ENCODE results near the gene SUPT5H. TPM values are rescaled to one million over a fixed set of nuclear protein-coding genes. Genes with fewer than 3 reads are reported as not detected.
A peak's percentile ranks its signal among the peaks of the same experiment; 100 is the strongest.

SUPT5H gene
- total RNA-seq, 1 donor from 2014 or later: 140 TPM

DNA sequence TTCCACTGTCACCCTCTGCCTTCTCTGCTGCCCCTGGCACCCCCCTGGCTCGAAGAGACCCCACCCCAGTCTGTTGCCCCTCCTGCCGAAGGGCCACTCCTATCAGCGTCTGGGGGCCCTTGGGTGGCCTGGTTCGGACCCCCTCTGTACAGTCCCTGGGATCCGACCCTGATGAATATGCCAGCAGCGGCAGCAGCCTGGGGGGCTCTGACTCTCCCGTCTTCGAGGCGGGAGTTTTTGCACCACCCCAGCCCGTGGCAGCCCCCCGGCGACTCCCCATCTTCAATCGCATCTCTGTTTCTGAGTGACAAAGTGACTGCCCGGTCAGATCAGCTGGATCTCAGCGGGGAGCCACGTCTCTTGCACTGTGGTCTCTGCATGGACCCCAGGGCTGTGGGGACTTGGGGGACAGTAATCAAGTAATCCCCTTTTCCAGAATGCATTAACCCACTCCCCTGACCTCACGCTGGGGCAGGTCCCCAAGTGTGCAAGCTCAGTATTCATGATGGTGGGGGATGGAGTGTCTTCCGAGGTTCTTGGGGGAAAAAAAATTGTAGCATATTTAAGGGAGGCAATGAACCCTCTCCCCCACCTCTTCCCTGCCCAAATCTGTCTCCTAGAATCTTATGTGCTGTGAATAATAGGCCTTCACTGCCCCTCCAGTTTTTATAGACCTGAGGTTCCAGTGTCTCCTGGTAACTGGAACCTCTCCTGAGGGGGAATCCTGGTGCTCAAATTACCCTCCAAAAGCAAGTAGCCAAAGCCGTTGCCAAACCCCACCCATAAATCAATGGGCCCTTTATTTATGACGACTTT lies 36.8 kb upstream of the SUPT5H start:
- peak overlapping the region; percentile 92 for H3K4me3 Mint-ChIP-seq
- TF ChIP-seq, protein P1, sequence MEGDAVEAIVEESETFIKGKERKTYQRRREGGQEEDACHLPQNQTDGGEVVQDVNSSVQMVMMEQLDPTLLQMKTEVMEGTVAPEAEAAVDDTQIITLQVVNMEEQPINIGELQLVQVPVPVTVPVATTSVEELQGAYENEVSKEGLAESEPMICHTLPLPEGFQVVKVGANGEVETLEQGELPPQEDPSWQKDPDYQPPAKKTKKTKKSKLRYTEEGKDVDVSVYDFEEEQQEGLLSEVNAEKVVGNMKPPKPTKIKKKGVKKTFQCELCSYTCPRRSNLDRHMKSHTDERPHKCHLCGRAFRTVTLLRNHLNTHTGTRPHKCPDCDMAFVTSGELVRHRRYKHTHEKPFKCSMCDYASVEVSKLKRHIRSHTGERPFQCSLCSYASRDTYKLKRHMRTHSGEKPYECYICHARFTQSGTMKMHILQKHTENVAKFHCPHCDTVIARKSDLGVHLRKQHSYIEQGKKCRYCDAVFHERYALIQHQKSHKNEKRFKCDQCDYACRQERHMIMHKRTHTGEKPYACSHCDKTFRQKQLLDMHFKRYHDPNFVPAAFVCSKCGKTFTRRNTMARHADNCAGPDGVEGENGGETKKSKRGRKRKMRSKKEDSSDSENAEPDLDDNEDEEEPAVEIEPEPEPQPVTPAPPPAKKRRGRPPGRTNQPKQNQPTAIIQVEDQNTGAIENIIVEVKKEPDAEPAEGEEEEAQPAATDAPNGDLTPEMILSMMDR (conservative IDR thresholded peaks at IDR 0.05): no peak
- DNase-seq (ENCODE audit: low read depth, low spot score): no peak
- peaks cover 39% of the 10 kb centered on the region for H3K27me3 Mint-ChIP-seq (ENCODE audit: low read depth)
- H3K36me3 Mint-ChIP-seq (ENCODE audit: low read depth): peaks cover 4% of the 10 kb centered on the region
- H3K9me3 Mint-ChIP-seq: peaks cover 3% of the 10 kb centered on the region
- no peak overlapping the region for H3K27ac Mint-ChIP-seq (ENCODE audit: unreplicated experiment)
- peaks cover 39% of the 10 kb centered on the region for H3K4me1 Mint-ChIP-seq

DNA sequence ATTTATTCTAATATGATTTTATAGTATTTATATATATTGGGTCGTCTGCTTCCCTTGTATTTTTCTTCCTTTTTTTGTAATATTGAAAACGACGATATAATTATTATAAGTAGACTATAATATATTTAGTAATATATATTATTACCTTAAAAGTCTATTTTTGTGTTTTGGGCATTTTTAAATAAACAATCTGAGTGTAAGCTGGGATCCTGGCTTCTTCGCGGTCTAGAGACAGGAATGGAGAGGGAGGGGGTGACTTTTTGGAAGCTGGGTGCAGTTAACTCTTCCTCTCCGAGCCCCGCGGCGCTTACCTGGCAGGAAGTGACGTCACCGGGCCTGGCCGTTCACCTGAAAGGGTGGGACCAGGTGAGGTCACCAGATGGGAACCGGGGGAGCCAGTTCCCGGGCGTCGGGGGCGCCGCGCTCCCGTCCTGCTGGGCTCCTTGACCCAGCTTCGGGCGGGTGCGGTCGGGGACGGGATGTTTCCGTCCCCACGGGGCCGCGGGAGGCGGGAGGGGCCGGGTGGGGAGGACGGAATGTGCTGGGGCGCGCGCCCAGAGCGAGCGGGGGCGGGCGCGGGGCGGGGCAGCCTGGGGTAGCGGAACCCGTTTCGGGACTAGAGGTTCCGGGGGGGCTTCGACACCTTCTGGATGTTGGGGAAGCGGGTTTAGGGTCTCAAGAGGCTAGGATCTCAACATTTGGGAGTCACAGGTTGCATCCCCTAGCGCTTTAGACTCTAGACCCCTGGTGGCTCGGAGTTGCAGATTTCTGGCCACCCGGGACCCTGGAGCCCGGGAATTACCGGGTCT lies 36.0 kb upstream of the SUPT5H start:
- Mint-ChIP-seq H3K36me3 (ENCODE audit: low read depth) (peaks cover 7% of the 10 kb centered on the region), H3K4me1 (peaks cover 42% of the 10 kb centered on the region), H3K4me3 (peak overlapping the region; percentile 92), H3K9me3 (peaks cover 3% of the 10 kb centered on the region), H3K27me3 (ENCODE audit: low read depth) (peaks cover 39% of the 10 kb centered on the region), H3K27ac (ENCODE audit: unreplicated experiment) (no peak overlapping the region)
- no peak for DNase-seq (ENCODE audit: low read depth, low spot score)
- TF ChIP-seq, protein P1 (conservative IDR thresholded peaks at IDR 0.05): peak; percentile 39

DNA sequence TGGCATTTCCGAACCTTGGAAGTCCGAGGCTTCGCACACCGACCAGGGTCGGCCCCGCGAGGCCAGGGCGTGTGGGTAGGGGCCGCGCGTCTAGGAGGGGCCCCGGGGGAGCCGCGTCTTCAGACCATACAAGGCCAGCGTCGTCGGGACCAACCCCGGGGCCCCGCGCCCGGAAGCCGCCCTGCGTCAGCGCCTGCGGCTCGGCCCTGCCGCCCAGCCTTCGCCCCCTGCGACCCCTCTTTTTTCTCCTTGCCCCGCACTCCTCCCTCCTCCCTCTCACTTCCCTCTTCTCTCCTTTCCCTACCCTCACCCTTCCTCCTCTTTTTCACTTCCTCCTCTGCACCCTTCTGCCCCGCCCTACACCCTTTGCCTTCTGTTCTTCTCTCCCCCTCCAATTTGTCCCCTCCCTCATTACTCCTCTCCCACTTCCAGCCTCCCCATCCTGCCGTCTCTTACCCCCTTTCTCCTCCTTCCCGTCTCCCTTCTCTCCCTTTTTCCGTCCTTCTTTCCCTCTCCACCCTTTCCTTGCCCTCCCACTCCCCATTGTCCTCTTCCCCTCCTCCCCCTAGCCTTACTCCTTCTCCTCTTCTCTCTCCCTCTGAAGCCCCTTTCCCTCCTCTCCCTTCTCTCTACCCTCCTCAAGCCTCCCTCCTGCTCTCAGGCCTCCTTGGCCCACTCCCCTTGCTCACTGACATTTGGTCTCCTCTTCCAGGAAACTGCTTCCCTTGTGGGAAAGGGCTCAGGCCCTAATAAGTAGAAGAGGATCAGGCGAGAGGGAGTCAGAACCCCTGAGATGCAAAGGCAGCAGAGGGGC lies 35.2 kb upstream of the SUPT5H start:
- H3K4me3 Mint-ChIP-seq: peak overlapping the region; percentile 98
- peaks cover 8% of the 10 kb centered on the region for H3K36me3 Mint-ChIP-seq (ENCODE audit: low read depth)
- H3K9me3 Mint-ChIP-seq: peaks cover 3% of the 10 kb centered on the region
- H3K27me3 Mint-ChIP-seq (ENCODE audit: low read depth): peaks cover 39% of the 10 kb centered on the region
- H3K4me1 Mint-ChIP-seq: peaks cover 50% of the 10 kb centered on the region
- H3K27ac Mint-ChIP-seq (ENCODE audit: unreplicated experiment): no peak overlapping the region
- TF ChIP-seq, protein P1 (conservative IDR thresholded peaks at IDR 0.05): no peak
- no peak for DNase-seq (ENCODE audit: low read depth, low spot score)

DNA sequence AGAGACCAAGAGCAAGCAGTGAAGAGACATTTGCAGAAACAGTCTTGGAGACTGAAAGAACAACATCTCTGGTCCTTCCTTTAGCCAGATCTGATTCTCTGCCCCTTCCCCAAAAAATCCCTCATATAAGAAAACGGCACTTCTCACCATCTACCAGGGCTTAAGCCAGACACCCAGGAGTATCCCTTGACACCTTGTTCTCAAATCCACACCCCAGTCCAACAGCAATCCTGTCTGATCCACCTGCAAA lies 34.6 kb upstream of the SUPT5H start:
- Mint-ChIP-seq H3K27me3 (ENCODE audit: low read depth) (peaks cover 39% of the 10 kb centered on the region), H3K4me3 (peak overlapping the region; percentile 98), H3K36me3 (ENCODE audit: low read depth) (peaks cover 8% of the 10 kb centered on the region), H3K9me3 (peaks cover 3% of the 10 kb centered on the region), H3K4me1 (peaks cover 54% of the 10 kb centered on the region), H3K27ac (ENCODE audit: unreplicated experiment) (no peak overlapping the region)
- no peak for DNase-seq (ENCODE audit: low read depth, low spot score)
- TF ChIP-seq, protein P1 (conservative IDR thresholded peaks at IDR 0.05): no peak

DNA sequence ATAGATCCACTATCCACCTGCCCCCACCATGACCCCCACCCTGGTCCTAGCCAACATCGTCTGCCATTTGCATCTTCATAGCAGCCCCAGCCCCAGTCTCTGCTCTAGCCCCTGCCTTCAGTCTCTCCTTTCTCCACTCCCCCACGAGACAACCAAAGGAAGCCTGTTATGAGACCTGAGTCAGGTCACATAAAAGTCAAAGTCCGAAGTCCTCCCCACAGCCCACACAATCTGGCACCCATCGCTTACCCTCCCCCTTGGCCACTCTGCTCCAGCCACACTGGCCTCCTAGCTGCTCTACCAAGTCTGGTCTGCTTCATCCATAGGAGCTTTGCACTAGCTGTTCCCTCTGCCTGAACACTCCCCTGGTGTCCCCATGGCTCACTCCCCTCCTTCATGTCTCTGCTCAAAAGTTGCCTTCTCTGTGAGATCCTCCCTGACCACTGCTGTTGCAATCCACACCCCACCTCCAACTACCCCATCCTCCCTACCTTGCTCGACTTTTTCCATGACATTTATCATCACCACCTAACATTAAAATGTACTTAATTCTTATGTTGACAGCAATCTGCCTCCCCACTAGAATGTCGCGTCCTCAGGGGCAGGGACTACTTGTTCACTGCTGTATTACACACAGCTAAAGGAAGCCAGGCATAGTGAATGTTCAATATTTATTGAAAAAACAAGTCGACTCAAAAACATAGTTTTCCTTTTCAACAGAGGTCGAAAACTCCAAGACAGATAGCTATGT lies 34.1 kb upstream of the SUPT5H start:
- Mint-ChIP-seq H3K27me3 (ENCODE audit: low read depth) (peaks cover 37% of the 10 kb centered on the region), H3K4me1 (peaks cover 51% of the 10 kb centered on the region), H3K9me3 (peaks cover 3% of the 10 kb centered on the region), H3K36me3 (ENCODE audit: low read depth) (peaks cover 8% of the 10 kb centered on the region), H3K4me3 (peak overlapping the region; percentile 98), H3K27ac (ENCODE audit: unreplicated experiment) (no peak overlapping the region)
- TF ChIP-seq, protein P1 (conservative IDR thresholded peaks at IDR 0.05): no peak
- DNase-seq (ENCODE audit: low read depth, low spot score): no peak
